HepG2 (cell line): ENCODE results near the gene LINGO3. TPM values are rescaled to one million over a fixed set of nuclear protein-coding genes. Genes with fewer than 3 reads are reported as not detected.
A peak's percentile ranks its signal among the peaks of the same experiment; 100 is the strongest.

Experiments used
- CHCHD3 ChIP-seq: sonication (generic); formaldehyde crosslinking; IDR thresholded peaks from 2 replicates; pipeline ENCODE4 v1.8.0; 2022; ENCODE audit warnings: mild to moderate bottlenecking, missing genetic modification reagents, moderate library complexity
- EED ChIP-seq: sonication (generic); formaldehyde crosslinking; IDR thresholded peaks from 2 replicates; pipeline ENCODE4 v1.5.0; 2020; ENCODE audit warnings: mild to moderate bottlenecking, missing genetic modification reagents
- FOXC1 ChIP-seq: sonication (generic); formaldehyde crosslinking; IDR thresholded peaks from 2 replicates; pipeline ENCODE4 v1.8.0; 2022; ENCODE audit warnings: mild to moderate bottlenecking, missing genetic modification reagents, borderline replicate concordance
- GABPA ChIP-seq, 2 experiments: IDR thresholded peaks; 2 replicates each; pipeline ENCODE4 v1.6.1; 2011 to 2016; ENCODE audit warnings: low read depth in 2 of 2, low read length in 1 of 2, missing biosample characterization in 1 of 2, missing genetic modification characterization in 1 of 2
- HINFP ChIP-seq: sonication (generic); formaldehyde crosslinking; IDR thresholded peaks from 2 replicates; pipeline ENCODE4 v1.4.0; 2020; ENCODE audit warnings: low read depth, mild to moderate bottlenecking, missing genetic modification reagents
- MBNL3 ChIP-seq: fragments of 250-450 bp; sonication (Bioruptor Pico); conservative IDR thresholded peaks from 2 replicates; pipeline ENCODE4 v1.8.0; 2022; ENCODE audit warnings: mild to moderate bottlenecking, inconsistent platforms
- MED1 ChIP-seq: sonication (generic); formaldehyde crosslinking; IDR thresholded peaks from 2 replicates; pipeline ENCODE4 v1.4.0; 2020; ENCODE audit warnings: missing genetic modification reagents
- PHF8 ChIP-seq: sonication (generic); formaldehyde crosslinking; IDR thresholded peaks from 2 replicates; pipeline ENCODE4 v1.5.0; 2020; ENCODE audit warnings: missing genetic modification reagents
- RCOR2 ChIP-seq: IDR thresholded peaks from 2 replicates; pipeline ENCODE4 v1.6.1; 2016; ENCODE audit warnings: missing biosample characterization, missing genetic modification reagents
- RNF2 ChIP-seq: fragments of 450-650 bp; conservative IDR thresholded peaks from 2 replicates; pipeline ENCODE4 v1.6.1; 2016; ENCODE audit warnings: low read depth
- RNF219 ChIP-seq: sonication (generic); formaldehyde crosslinking; IDR thresholded peaks from 2 replicates; pipeline ENCODE4 v1.5.0; 2020; ENCODE audit warnings: mild to moderate bottlenecking, missing genetic modification reagents
- SAFB2 ChIP-seq: sonication (generic); formaldehyde crosslinking; IDR thresholded peaks from 2 replicates; pipeline ENCODE4 v1.5.1; 2020; ENCODE audit warnings: missing genetic modification reagents, low read depth, mild to moderate bottlenecking, borderline replicate concordance
- SMAD3 ChIP-seq: sonication (generic); formaldehyde crosslinking; IDR thresholded peaks from 2 replicates; pipeline ENCODE4 v1.4.0; 2020; ENCODE audit warnings: missing genetic modification reagents
- THYN1 ChIP-seq: sonication (generic); formaldehyde crosslinking; IDR thresholded peaks from 2 replicates; pipeline ENCODE4 v1.8.1; 2023; ENCODE audit warnings: low read depth, mild to moderate bottlenecking, moderate library complexity, missing genetic modification reagents, borderline replicate concordance
- WIZ ChIP-seq: sonication (generic); formaldehyde crosslinking; IDR thresholded peaks from 2 replicates; pipeline ENCODE4 v1.5.1; 2020; ENCODE audit warnings: mild to moderate bottlenecking, missing genetic modification reagents
- ZNF234 ChIP-seq: sonication (generic); formaldehyde crosslinking; conservative IDR thresholded peaks from 2 replicates; pipeline ENCODE4 v1.5.1; 2020; ENCODE audit warnings: mild to moderate bottlenecking, missing genetic modification reagents
- ZNF329 ChIP-seq: sonication (generic); formaldehyde crosslinking; IDR thresholded peaks from 2 replicates; pipeline ENCODE4 v1.9.0; 2021; ENCODE audit warnings: low read depth, mild to moderate bottlenecking, missing genetic modification reagents
- ZNF33B ChIP-seq: sonication (generic); formaldehyde crosslinking; IDR thresholded peaks from 2 replicates; pipeline ENCODE4 v1.5.1; 2020; ENCODE audit warnings: mild to moderate bottlenecking, missing genetic modification reagents
- ZNF383 ChIP-seq: sonication (generic); formaldehyde crosslinking; IDR thresholded peaks from 2 replicates; pipeline ENCODE4 v1.4.0; 2020; ENCODE audit warnings: missing genetic modification reagents, mild to moderate bottlenecking, borderline replicate concordance
- ZNF616 ChIP-seq: sonication (generic); formaldehyde crosslinking; IDR thresholded peaks from 2 replicates; pipeline ENCODE4 v1.5.0; 2020; ENCODE audit warnings: low read depth, mild to moderate bottlenecking, missing genetic modification reagents
- ZNF674 ChIP-seq: sonication (generic); formaldehyde crosslinking; IDR thresholded peaks from 2 replicates; pipeline ENCODE4 v1.5.0; 2020; ENCODE audit warnings: low read depth, mild to moderate bottlenecking, missing genetic modification reagents
- ZNF7 ChIP-seq: IDR thresholded peaks from 2 replicates; pipeline ENCODE4 v1.6.1; 2016; ENCODE audit warnings: missing biosample characterization, missing genetic modification reagents
- polyA plus RNA-seq, 8 experiments: library from polyadenylated mRNA; depleted of rRNA in 3 of 8; stranded (reverse) in 7 of 8; unstranded in 1 of 8; fragments of >200 nt; fragmentation: Illumina TruSeq in 4 of 8; extraction: Trizol in 4 of 8; gene quantifications; 2 replicates each; pipeline versions ENCODE4 v1.2.1 to v1.2.3, GENCODE V29; 2011 to 2016; ENCODE audit warnings: low read depth in 4 of 8, missing spikeins in 1 of 8, mixed read lengths in 1 of 8; ENCODE audit not compliant: insufficient read depth in 1 of 8
- total RNA-seq, 5 experiments: library from RNA; depleted of rRNA; stranded (reverse); fragments of >200 nt; fragmentation: Illumina TruSeq; extraction: Trizol; gene quantifications; 2 replicates each; pipeline ENCODE4 v1.2.3, GENCODE V29; 2016; ENCODE audit warnings: low read depth in 1 of 5
- TF ChIP-seq, protein P1 (sequence below): sonication (generic); formaldehyde crosslinking; IDR thresholded peaks from 2 replicates; pipeline ENCODE4 v1.5.0; 2020; ENCODE audit warnings: missing genetic modification reagents
- TF ChIP-seq, protein P2 (sequence below): IDR thresholded peaks from 2 replicates; pipeline ENCODE4 v1.6.1; 2012; ENCODE audit warnings: inconsistent platforms
- TF ChIP-seq, protein P3 (sequence below): sonication (generic); formaldehyde crosslinking; conservative IDR thresholded peaks from 2 replicates; pipeline ENCODE4 v1.4.0; 2020; ENCODE audit warnings: missing genetic modification reagents

LINGO3 gene
- total and polyA plus RNA-seq, 2 of the 13 experiments (the other 11 are each of a cell fraction or from before 2014, with no cell fraction given) = not detected

DNA sequence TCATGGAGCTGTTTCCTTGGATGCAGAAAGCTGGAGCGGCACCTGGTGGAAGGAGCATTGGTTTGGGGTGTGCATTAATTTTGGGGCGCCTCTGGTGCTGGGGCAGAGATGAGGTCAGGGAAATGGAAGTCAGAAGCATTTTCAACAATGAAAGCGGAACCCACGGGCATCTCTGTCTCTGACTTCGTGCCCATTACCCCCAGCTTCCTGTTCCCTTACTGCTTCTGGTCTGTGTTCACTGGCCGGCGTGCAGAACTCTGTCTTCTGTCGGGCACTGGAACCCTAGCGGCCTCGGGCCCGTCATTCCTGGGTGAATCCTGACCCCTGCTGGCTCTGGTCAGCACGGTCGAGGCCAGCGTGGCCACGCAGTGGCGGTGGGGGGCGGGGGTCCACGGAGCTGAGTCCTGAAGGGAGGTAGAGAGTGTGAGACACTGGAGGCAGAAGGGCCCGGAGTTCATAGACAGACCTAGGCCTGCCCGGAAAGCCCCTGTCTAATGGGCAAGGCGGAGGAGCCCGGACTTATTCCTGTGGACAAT, 7.9 kb upstream of the LINGO3 start (continued):
- no peak for TF ChIP-seq CHCHD3 (CRISPR knock-in tag)
- no peak for TF ChIP-seq RNF219
- no peak for TF ChIP-seq ZNF616 (CRISPR knock-in tag)
- TF ChIP-seq, protein P1, sequence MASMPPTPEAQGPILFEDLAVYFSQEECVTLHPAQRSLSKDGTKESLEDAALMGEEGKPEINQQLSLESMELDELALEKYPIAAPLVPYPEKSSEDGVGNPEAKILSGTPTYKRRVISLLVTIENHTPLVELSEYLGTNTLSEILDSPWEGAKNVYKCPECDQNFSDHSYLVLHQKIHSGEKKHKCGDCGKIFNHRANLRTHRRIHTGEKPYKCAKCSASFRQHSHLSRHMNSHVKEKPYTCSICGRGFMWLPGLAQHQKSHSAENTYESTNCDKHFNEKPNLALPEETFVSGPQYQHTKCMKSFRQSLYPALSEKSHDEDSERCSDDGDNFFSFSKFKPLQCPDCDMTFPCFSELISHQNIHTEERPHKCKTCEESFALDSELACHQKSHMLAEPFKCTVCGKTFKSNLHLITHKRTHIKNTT (CRISPR knock-in tag) = no peak
- no peak for TF ChIP-seq ZNF7
- 0 out of 2 replicates have a peak, but pooled peaks have one; percentile 33 for TF ChIP-seq RCOR2 (CRISPR knock-in tag)
- no peak for TF ChIP-seq EED (CRISPR knock-in tag)
- peak; percentile 29 for TF ChIP-seq PHF8 (CRISPR knock-in tag)
- no peak for TF ChIP-seq RNF2
- TF ChIP-seq, protein P2, sequence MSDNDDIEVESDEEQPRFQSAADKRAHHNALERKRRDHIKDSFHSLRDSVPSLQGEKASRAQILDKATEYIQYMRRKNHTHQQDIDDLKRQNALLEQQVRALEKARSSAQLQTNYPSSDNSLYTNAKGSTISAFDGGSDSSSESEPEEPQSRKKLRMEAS = peak; percentile 75
- no peak for TF ChIP-seq WIZ (CRISPR knock-in tag)
- no peak for TF ChIP-seq ZNF33B (CRISPR knock-in tag)
- no peak for TF ChIP-seq SAFB2
- TF ChIP-seq ZNF383 = no peak
- TF ChIP-seq HINFP (CRISPR knock-in tag) = no peak
- 0 out of 2 replicates have a peak, but pooled peaks have one; percentile 46 for TF ChIP-seq ZNF329 (CRISPR knock-in tag)
- TF ChIP-seq ZNF234 (CRISPR knock-in tag) = no peak
- no peak for TF ChIP-seq ZNF674
- TF ChIP-seq GABPA (IDR thresholded peaks at IDR 0.05; ENCODE audit: low read depth, low read length) = no peak
- peak; percentile 38 for TF ChIP-seq GABPA (CRISPR knock-in tag; IDR thresholded peaks at IDR 0.05; ENCODE audit: low read depth)
- TF ChIP-seq THYN1 = no peak
- TF ChIP-seq FOXC1 (CRISPR knock-in tag) = peak; percentile 67; the same call in 1 of the 2 replicates
- TF ChIP-seq SMAD3 (CRISPR knock-in tag) = no peak
- TF ChIP-seq, protein P3, sequence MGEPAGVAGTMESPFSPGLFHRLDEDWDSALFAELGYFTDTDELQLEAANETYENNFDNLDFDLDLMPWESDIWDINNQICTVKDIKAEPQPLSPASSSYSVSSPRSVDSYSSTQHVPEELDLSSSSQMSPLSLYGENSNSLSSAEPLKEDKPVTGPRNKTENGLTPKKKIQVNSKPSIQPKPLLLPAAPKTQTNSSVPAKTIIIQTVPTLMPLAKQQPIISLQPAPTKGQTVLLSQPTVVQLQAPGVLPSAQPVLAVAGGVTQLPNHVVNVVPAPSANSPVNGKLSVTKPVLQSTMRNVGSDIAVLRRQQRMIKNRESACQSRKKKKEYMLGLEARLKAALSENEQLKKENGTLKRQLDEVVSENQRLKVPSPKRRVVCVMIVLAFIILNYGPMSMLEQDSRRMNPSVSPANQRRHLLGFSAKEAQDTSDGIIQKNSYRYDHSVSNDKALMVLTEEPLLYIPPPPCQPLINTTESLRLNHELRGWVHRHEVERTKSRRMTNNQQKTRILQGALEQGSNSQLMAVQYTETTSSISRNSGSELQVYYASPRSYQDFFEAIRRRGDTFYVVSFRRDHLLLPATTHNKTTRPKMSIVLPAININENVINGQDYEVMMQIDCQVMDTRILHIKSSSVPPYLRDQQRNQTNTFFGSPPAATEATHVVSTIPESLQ = no peak
- TF ChIP-seq MED1 (CRISPR knock-in tag) = 0 out of 2 replicates have a peak, but pooled peaks have one; percentile 10
- TF ChIP-seq MBNL3 (CRISPR knock-in tag) = no peak
